Kidney epithelial cell (primary cell): Measurements from ENCODE around the gene CHI3L1. TPM values are rescaled to one million over a fixed set of nuclear protein-coding genes. Genes with fewer than 3 reads are reported as not detected.

Experiments
- DNase-seq: peaks from one replicate; pipeline ENCODE4 v3.0.0-alpha.2; 2010; ENCODE audit warnings: low read depth
- H3K27me3 ChIP-seq: 2 replicates; pipeline ENCODE4 v1.6.0; 2011; ENCODE audit warnings: low read length; ENCODE audit not compliant: control insufficient read depth, insufficient read depth
- H3K36me3 ChIP-seq: 2 replicates; pipeline ENCODE4 v1.5.1; 2011; ENCODE audit warnings: low read length; ENCODE audit not compliant: control insufficient read depth, insufficient read depth
- H3K4me3 ChIP-seq: 2 replicates; pipeline ENCODE4 v1.5.1; 2011; ENCODE audit warnings: low read depth, mild to moderate bottlenecking, control low read depth, low read length
- CTCF ChIP-seq: IDR thresholded peaks from 2 replicates; pipeline ENCODE4 v1.5.1; 2011; ENCODE audit warnings: mild to moderate bottlenecking, moderate library complexity, low read length, control low read depth, inconsistent platforms; ENCODE audit not compliant: insufficient read depth, poor library complexity, severe bottlenecking
- total RNA-seq: library from RNA; depleted of rRNA; stranded (reverse); fragments of >200 nt; gene quantifications from 2 replicates; pipeline ENCODE4 v1.2.3, GENCODE V29; 2015

CHI3L1 gene
- total RNA-seq, 1 donor from 2014 or later = 1.5 TPM

GRCh38 chr1:203216274-203217138 lies 30.0 kb upstream of the CHI3L1 start:
- DNase-seq = peak; percentile 14
- Histone ChIP-seq H3K27me3 (peaks cover 18% of the 10 kb centered on the region), H3K36me3 (no peaks in the 10 kb centered on the region), H3K4me3 (no peak overlapping the region)
- peak; percentile 57 for TF ChIP-seq CTCF

- H3K27me3 ChIP-seq = peaks cover 16% of the 10 kb centered on the region
- DNase-seq = no peak
- TF ChIP-seq CTCF = no peak
- H3K36me3 ChIP-seq = no peaks in the 10 kb centered on the region
- no peak overlapping the region for H3K4me3 ChIP-seq
Measured at GRCh38 chr1:203215573-203215972, 29.1 kb upstream of the CHI3L1 start.

GRCh38 chr1:203214871-203215270 lies 28.4 kb upstream of the CHI3L1 start:
- no peak for DNase-seq
- TF ChIP-seq CTCF = no peak
- Histone ChIP-seq H3K4me3 (no peak overlapping the region), H3K27me3 (peaks cover 16% of the 10 kb centered on the region), H3K36me3 (no peaks in the 10 kb centered on the region)

- no peaks in the 10 kb centered on the region for H3K36me3 ChIP-seq
- TF ChIP-seq CTCF = no peak
- no peak for DNase-seq
- H3K27me3 ChIP-seq = peaks cover 13% of the 10 kb centered on the region
- no peak overlapping the region for H3K4me3 ChIP-seq
Measured at GRCh38 chr1:203213126-203213525, 26.6 kb upstream of the CHI3L1 start.

GRCh38 chr1:203211812-203212211 lies 25.3 kb upstream of the CHI3L1 start:
- H3K4me3 ChIP-seq = no peak overlapping the region
- H3K27me3 ChIP-seq = peaks cover 3% of the 10 kb centered on the region
- no peaks in the 10 kb centered on the region for H3K36me3 ChIP-seq
- TF ChIP-seq CTCF = no peak
- DNase-seq = no peak

- DNase-seq = no peak
- Histone ChIP-seq H3K36me3 (no peaks in the 10 kb centered on the region), H3K27me3 (peaks cover 2% of the 10 kb centered on the region), H3K4me3 (no peak overlapping the region)
- TF ChIP-seq CTCF = no peak
Measured at GRCh38 chr1:203210988-203211387, 24.5 kb upstream of the CHI3L1 start.
